Endothelial cell of umbilical vein (primary cell): Measurements from ENCODE around the gene KY. TPM values are rescaled to one million over a fixed set of nuclear protein-coding genes. Genes with fewer than 3 reads are reported as not detected.

Source experiments
- BruUV-seq: library from RNA; stranded (reverse); fragments of 400-500 nt; replicated peaks from 2 replicates; lab custom pipeline; 2021; lab: Mats Ljungman, UMichigan
- CTCF ChIA-PET: fragments of 300-600, 350-600 bp; sonication (Branson Sonifier 250); formaldehyde crosslinking; loops from one replicate; lab custom pipeline; 2021; ENCODE audit warnings: antibody characterized with exemption, inconsistent platforms; lab: Charles Lee
- POLR2A ChIA-PET: fragments of 300-600, 350-600 bp; sonication (Branson Sonifier 250); formaldehyde crosslinking; loops from one replicate; lab custom pipeline; 2021; ENCODE audit warnings: antibody characterized with exemption, inconsistent platforms; lab: Charles Lee
- DNase-seq: peaks from one replicate; pipeline ENCODE4 v3.0.0-alpha.2; 2011; ENCODE audit warnings: low read depth, low spot score
- FAIRE-seq: peaks from 2 replicates; lab custom pipeline; 2011; peaks lifted over from hg19 to GRCh38; lab: Jason Lieb, UNC
- H2AFZ ChIP-seq: 2 replicates; pipeline ENCODE4 v1.6.0; 2012; ENCODE audit warnings: low read depth, low read length, control low read depth, inconsistent platforms
- H3K27ac ChIP-seq: 2 replicates; pipeline ENCODE4 v1.5.1; 2011; ENCODE audit warnings: low read depth, mild to moderate bottlenecking, control low read depth, low read length, moderate library complexity; ENCODE audit not compliant: insufficient read depth
- H3K27me3 ChIP-seq, 2 experiments: 2 replicates each; pipeline versions ENCODE4 v1.6.0 to v1.6.1; 2011; ENCODE audit warnings: low read length in 2 of 2, mixed read lengths in 1 of 2; ENCODE audit not compliant: control insufficient read depth in 2 of 2, insufficient read depth in 2 of 2
- H3K36me3 ChIP-seq, 2 experiments: 2 replicates in 1 of 2; 3 replicates in 1 of 2; pipeline ENCODE4 v1.5.1; 2011; ENCODE audit warnings: low read length in 2 of 2, mild to moderate bottlenecking in 1 of 2, moderate library complexity in 1 of 2; ENCODE audit not compliant: control insufficient read depth in 2 of 2, insufficient read depth in 2 of 2; ENCODE audit errors: extremely low read depth in 1 of 2
- H3K4me1 ChIP-seq: 3 replicates; pipeline ENCODE4 v1.5.1; 2011; ENCODE audit warnings: mild to moderate bottlenecking, low read length; ENCODE audit not compliant: control insufficient read depth, insufficient read depth; ENCODE audit errors: extremely low read depth
- H3K4me2 ChIP-seq: 2 replicates; pipeline ENCODE4 v1.6.1; 2011; ENCODE audit warnings: low read length, control low read depth, mixed read lengths; ENCODE audit not compliant: insufficient read depth
- H3K4me3 ChIP-seq, 3 experiments: fragments of 200-600 bp in 1 of 3; sonication (generic), shearing (Covaris generic) in 1 of 3; replicated peaks in 1 of 3; 2 replicates each; pipeline ENCODE4 v1.5.1; 2011 to 2016; ENCODE audit warnings: control low read depth in 3 of 3, low read length in 3 of 3, mild to moderate bottlenecking in 2 of 3, inconsistent platforms in 1 of 3, low read depth in 1 of 3, moderate library complexity in 1 of 3; ENCODE audit not compliant: insufficient read depth in 1 of 3
- H3K79me2 ChIP-seq: 2 replicates; pipeline ENCODE4 v1.6.0; 2012; ENCODE audit warnings: low read length, inconsistent platforms; ENCODE audit not compliant: control insufficient read depth, insufficient read depth
- H3K9ac ChIP-seq: replicated peaks from 2 replicates; pipeline ENCODE3; 2011; ENCODE audit warnings: low read length, control low read depth; ENCODE audit not compliant: insufficient read depth; ENCODE audit errors: extremely low read depth
- H3K9me1 ChIP-seq: replicated peaks from 3 replicates; pipeline ENCODE4 v1.6.0; 2011; ENCODE audit warnings: mild to moderate bottlenecking, low read length; ENCODE audit not compliant: control insufficient read depth, insufficient read depth; ENCODE audit errors: extremely low read depth
- H3K9me3 ChIP-seq: replicated peaks from 2 replicates; pipeline ENCODE4 v1.5.1; 2012; ENCODE audit warnings: low read length, inconsistent platforms; ENCODE audit not compliant: control insufficient read depth, insufficient read depth
- H4K20me1 ChIP-seq: replicated peaks from 2 replicates; pipeline ENCODE3; 2011; ENCODE audit warnings: mild to moderate bottlenecking, low read length; ENCODE audit not compliant: control insufficient read depth, insufficient read depth; ENCODE audit errors: extremely low read depth
- EZH2 ChIP-seq: IDR thresholded peaks from 2 replicates; pipeline ENCODE4 v1.6.1; 2012; ENCODE audit warnings: borderline replicate concordance, low read depth, mild to moderate bottlenecking, moderate library complexity, low read length, inconsistent platforms; ENCODE audit not compliant: severe bottlenecking
- FOS ChIP-seq: IDR thresholded peaks from 2 replicates; pipeline ENCODE4 v1.6.1; 2011; ENCODE audit warnings: mild to moderate bottlenecking, low read length, moderate library complexity, borderline replicate concordance; ENCODE audit not compliant: insufficient read depth
- GATA2 ChIP-seq: IDR thresholded peaks from 2 replicates; pipeline ENCODE4 v1.7.0; 2011; ENCODE audit warnings: low read depth, mild to moderate bottlenecking, moderate library complexity, mixed read lengths, low read length; ENCODE audit not compliant: insufficient read length, insufficient read depth
- JUN ChIP-seq: IDR thresholded peaks from 2 replicates; pipeline ENCODE4 v1.6.1; 2011; ENCODE audit warnings: borderline replicate concordance, low read depth; ENCODE audit not compliant: insufficient read length, insufficient read depth
- MYC ChIP-seq: IDR thresholded peaks from one replicate; pipeline ENCODE4 v1.6.1; 2011; ENCODE audit warnings: mild to moderate bottlenecking, low read depth, low read length
- POLR2A ChIP-seq: IDR thresholded peaks from 2 replicates; pipeline ENCODE4 v1.6.1; 2012; ENCODE audit warnings: low read depth, mild to moderate bottlenecking, control low read depth, low read length
- POLR2AphosphoS5 ChIP-seq: IDR thresholded peaks from 2 replicates; pipeline ENCODE4 v1.6.1; 2012; ENCODE audit warnings: low read depth, mild to moderate bottlenecking, control low read depth, low read length, moderate library complexity; ENCODE audit not compliant: insufficient read depth
- dilution Hi-C: fragments of 300-500 bp; cut with MboI; formaldehyde crosslinking; loops from one replicate; pipeline ENCODE4 v1.15.0; 2019; ENCODE audit warnings: low sequenced_read_pairs; ENCODE audit not compliant: extremely low pct_ligation_motif_present
- intact Hi-C: fragments of 100-400 bp; cut with micrococcal nuclease; formaldehyde crosslinking; loops from one replicate; pipeline ENCODE4 v1.10.0; 2022
- polyA plus RNA-seq, 4 experiments: library from polyadenylated mRNA; depleted of rRNA in 3 of 4; stranded (reverse) in 3 of 4; unstranded in 1 of 4; fragments of >200 nt; gene quantifications; 2 replicates each; pipeline versions ENCODE4 v1.2.1 to v1.2.3, GENCODE V29; 2011 to 2012; ENCODE audit warnings: missing spikeins in 1 of 4
- total RNA-seq: library from RNA; stranded (reverse); gene quantifications from 2 replicates; pipeline ENCODE4 v1.2.3, GENCODE V29; 2021
- TF ChIP-seq, protein P1 (sequence below): IDR thresholded peaks from 2 replicates; pipeline ENCODE4 v1.6.1; 2011; ENCODE audit not compliant: insufficient read depth, insufficient read length
- TF ChIP-seq, protein P2 (sequence below), 2 donors: IDR thresholded peaks; 1 replicate in 1 of 2; 2 replicates in 1 of 2; pipeline ENCODE4 v1.5.1; 2011; ENCODE audit warnings: low read length in 2 of 2, mild to moderate bottlenecking in 2 of 2, moderate library complexity in 2 of 2, control low read depth in 1 of 2, inconsistent platforms in 1 of 2, low read depth in 1 of 2; ENCODE audit not compliant: insufficient read depth in 1 of 2; ENCODE audit errors: extremely low read depth in 1 of 2

Gene KY
- total and polyA plus RNA-seq, 2 donors (not counting 3 experiments of a cell fraction or from before 2014, with no cell fraction given): not detected

DNA sequence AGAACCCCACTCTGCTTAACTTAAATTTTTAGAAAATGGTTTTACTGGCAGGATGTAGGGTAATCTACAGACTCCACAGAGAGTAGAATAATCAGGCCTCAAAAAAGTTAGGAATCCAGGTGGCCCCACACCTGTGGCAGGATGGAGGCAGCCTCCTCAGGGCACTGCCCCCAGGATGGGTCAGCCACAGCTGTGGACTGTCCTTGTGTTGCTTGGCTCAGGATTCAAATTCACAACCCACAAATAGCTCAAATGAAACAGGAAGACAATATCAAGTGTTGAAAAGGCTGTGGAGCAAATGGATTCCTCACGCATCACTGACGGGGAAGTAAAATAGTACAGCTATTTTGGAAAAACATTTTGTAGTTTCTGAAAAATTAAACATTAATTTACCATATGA is 36.8 kb upstream of the KY start:
- Histone ChIP-seq H3K4me2 (no peak overlapping the region), H2AFZ (no peak overlapping the region), H3K4me1 (no peaks in the 10 kb centered on the region), H3K79me2 (no peaks in the 10 kb centered on the region), H3K9ac (no peak overlapping the region), H3K9me3 (no peaks in the 10 kb centered on the region), H3K27ac (no peak overlapping the region), H3K4me3 (no peak overlapping the region), H4K20me1 (no peaks in the 10 kb centered on the region), H3K36me3 (no peaks in the 10 kb centered on the region), H3K9me1 (no peaks in the 10 kb centered on the region), H3K27me3 (no peaks in the 10 kb centered on the region)
- TF ChIP-seq MYC: no peak
- TF ChIP-seq, protein P1, sequence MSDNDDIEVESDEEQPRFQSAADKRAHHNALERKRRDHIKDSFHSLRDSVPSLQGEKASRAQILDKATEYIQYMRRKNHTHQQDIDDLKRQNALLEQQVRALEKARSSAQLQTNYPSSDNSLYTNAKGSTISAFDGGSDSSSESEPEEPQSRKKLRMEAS: no peak
- TF ChIP-seq EZH2: no peak
- no peak for TF ChIP-seq FOS
- TF ChIP-seq JUN: no peak
- no peak for TF ChIP-seq POLR2AphosphoS5
- TF ChIP-seq, protein P2, sequence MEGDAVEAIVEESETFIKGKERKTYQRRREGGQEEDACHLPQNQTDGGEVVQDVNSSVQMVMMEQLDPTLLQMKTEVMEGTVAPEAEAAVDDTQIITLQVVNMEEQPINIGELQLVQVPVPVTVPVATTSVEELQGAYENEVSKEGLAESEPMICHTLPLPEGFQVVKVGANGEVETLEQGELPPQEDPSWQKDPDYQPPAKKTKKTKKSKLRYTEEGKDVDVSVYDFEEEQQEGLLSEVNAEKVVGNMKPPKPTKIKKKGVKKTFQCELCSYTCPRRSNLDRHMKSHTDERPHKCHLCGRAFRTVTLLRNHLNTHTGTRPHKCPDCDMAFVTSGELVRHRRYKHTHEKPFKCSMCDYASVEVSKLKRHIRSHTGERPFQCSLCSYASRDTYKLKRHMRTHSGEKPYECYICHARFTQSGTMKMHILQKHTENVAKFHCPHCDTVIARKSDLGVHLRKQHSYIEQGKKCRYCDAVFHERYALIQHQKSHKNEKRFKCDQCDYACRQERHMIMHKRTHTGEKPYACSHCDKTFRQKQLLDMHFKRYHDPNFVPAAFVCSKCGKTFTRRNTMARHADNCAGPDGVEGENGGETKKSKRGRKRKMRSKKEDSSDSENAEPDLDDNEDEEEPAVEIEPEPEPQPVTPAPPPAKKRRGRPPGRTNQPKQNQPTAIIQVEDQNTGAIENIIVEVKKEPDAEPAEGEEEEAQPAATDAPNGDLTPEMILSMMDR (IDR thresholded peaks at IDR 0.05; ENCODE audit: extremely low read depth in 1 of 2, insufficient read depth in 1 of 2, low read depth in 1 of 2, low read length in 2 of 2): no peak
- no peak for TF ChIP-seq GATA2
- TF ChIP-seq POLR2A: no peak
- no peak for DNase-seq
- no TSS peak for BruUV-seq
- dilution Hi-C loops: no loop called here
- POLR2A ChIA-PET: no interaction called here
- intact Hi-C loops: no loop called here
- no peak for FAIRE-seq
- CTCF ChIA-PET: no interaction called here
